K562 (cell line): ENCODE measurements around the gene AMFR.

Experiments used
- NFE2 ChIP-seq: IDR thresholded peaks from 2 replicates; pipeline ENCODE4 v1.6.1; 2014; ENCODE audit warnings: antibody characterized with exemption, low read depth
- ZNF263 ChIP-seq: sonication (generic); formaldehyde crosslinking; IDR thresholded peaks from 2 replicates; pipeline ENCODE4 v1.8.0; 2022; ENCODE audit warnings: mild to moderate bottlenecking, missing genetic modification reagents, borderline replicate concordance

DNA sequence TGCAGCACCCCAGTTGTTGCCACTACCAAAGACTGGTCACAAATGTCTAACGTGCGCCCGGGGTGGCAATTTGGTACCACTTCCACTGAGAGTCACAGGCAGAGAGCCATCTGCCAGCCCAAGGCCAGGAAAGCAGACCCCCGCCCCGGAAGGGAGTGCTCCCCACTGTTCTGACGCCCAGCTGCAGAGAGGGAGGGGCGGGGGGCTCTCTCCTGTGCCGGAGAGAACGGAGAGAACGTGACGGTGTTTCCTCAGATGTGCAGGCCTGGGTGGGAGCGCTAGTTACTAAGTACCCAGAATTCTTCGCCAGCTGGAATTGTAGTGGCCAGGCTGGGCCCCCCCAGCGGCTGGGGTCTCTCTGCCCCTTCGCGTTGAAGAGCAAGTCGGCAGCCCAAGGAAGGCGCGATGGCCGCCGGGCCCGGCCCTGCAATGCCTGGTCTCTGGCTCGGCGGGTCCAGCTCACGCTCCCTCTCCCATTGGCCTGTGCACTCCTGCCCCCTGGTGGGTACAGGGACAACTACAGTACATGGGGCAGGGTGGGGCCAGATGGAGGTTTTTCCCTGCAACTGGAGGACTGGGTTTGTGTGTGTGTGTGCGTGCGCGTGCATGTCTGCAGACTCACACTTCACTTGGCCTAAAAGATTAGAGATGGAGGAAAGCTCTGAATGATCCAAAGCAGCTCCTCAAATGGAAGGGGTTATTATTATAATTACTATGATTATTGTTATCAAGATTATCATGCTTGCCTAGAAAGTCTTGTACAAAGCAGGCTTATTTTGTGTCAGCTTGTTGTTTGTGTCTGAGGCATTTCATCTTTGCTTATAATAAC is 107.1 kb downstream of the AMFR start:
- TF ChIP-seq ZNF263 (CRISPR knock-in tag) (no peak; the same call in 1 of the 2 replicates), NFE2 (no peak)
